ENCODE data around the gene RBFOX1.

Gene RBFOX1

DNA sequence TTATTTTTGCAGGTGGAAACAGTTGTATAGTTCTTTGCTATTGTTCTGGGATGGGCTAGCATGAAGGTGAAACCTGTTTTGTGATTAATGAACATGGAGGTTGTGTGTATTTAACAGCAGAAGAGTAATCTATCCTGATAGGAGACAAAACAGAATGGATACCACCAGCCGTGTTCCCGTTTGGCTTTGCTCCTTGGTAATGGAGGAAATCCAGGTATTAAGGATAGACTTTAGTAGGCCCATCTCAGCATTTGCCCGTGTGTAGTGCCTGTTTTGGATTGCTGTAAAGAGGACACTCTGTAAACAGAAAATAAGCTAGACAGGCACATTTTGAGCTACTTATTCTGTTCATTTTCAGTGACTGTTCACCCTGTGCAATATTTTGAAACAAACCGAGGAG, 215.1 kb downstream of the RBFOX1 start:
- peaks cover 16% of the 10 kb centered on the region for H3K9me3 Mint-ChIP-seq
- H3K27me3 Mint-ChIP-seq (ENCODE audit: low read depth) = no peaks in the 10 kb centered on the region
- no peak overlapping the region for H3K4me3 Mint-ChIP-seq
- no peaks in the 10 kb centered on the region for H3K4me1 Mint-ChIP-seq (ENCODE audit: low read depth)
- H3K36me3 Mint-ChIP-seq (ENCODE audit: low read depth) = no peaks in the 10 kb centered on the region
- no peak overlapping the region for H3K27ac Mint-ChIP-seq

GRCh38 chr16:7548796-7549318, 216.2 kb downstream of the RBFOX1 start:
- H3K27me3 Mint-ChIP-seq (ENCODE audit: low read depth) = no peaks in the 10 kb centered on the region
- no peaks in the 10 kb centered on the region for H3K4me1 Mint-ChIP-seq (ENCODE audit: low read depth)
- H3K9me3 Mint-ChIP-seq = peaks cover 16% of the 10 kb centered on the region
- H3K27ac Mint-ChIP-seq = no peak overlapping the region
- no peak overlapping the region for H3K4me3 Mint-ChIP-seq
- no peaks in the 10 kb centered on the region for H3K36me3 Mint-ChIP-seq (ENCODE audit: low read depth)

DNA sequence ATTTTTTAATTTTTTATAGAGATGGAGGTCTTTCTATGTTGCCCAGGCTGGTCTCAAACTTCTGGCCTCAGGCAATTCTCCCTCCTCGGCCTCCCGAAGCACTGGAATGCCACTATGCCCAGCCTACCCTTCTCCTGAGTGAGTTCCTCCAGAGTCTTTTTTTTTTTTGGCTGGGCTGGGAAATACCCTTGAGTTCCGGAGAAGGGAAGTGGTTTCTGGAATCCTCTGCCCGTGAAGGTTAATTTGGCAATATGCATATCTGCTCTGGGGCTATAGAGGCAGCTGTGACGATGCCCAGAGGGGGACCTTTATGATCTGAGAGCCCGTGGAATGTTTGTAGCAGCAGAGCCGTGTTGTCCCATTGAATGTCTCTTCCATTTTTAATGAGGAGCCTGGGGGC, 217.5 kb downstream of the RBFOX1 start:
- no peaks in the 10 kb centered on the region for H3K27me3 Mint-ChIP-seq (ENCODE audit: low read depth)
- no peak overlapping the region for H3K27ac Mint-ChIP-seq
- no peaks in the 10 kb centered on the region for H3K36me3 Mint-ChIP-seq (ENCODE audit: low read depth)
- no peaks in the 10 kb centered on the region for H3K4me1 Mint-ChIP-seq (ENCODE audit: low read depth)
- H3K9me3 Mint-ChIP-seq = peaks cover 18% of the 10 kb centered on the region
- no peak overlapping the region for H3K4me3 Mint-ChIP-seq

GRCh38 chr16:7555459-7555858, 222.8 kb downstream of the RBFOX1 start:
- Mint-ChIP-seq H3K27me3 (ENCODE audit: low read depth) (no peaks in the 10 kb centered on the region), H3K4me1 (ENCODE audit: low read depth) (no peaks in the 10 kb centered on the region), H3K36me3 (ENCODE audit: low read depth) (no peaks in the 10 kb centered on the region), H3K4me3 (no peak overlapping the region), H3K27ac (no peak overlapping the region), H3K9me3 (peaks cover 20% of the 10 kb centered on the region)

DNA sequence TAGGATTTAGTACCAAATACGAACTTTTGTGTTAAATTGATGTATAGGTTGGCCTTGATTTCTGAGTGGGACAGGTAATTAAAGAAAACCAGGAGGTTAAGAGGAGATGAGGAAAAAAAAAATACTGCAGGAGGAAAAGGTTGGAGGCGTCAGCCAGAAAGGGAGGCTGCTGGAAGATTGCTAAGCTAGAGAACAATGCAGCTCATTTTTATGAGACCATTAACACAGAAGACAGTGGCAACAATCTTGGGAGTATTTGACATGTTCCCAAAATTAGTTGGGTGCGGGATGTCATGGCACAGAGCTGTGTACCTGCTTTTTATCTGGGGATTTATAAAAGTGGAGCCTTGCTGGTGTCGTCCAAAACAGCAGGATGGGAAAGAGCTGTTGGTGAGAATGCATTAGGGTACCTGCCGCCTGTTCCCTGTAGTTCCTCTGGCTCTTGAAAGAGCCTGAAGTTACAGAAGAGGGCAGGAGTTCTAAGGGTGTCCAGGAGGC, 229.3 kb downstream of the RBFOX1 start:
- no peaks in the 10 kb centered on the region for H3K27me3 Mint-ChIP-seq (ENCODE audit: low read depth)
- H3K27ac Mint-ChIP-seq = no peak overlapping the region
- H3K9me3 Mint-ChIP-seq = peaks cover 26% of the 10 kb centered on the region
- no peak overlapping the region for H3K4me3 Mint-ChIP-seq
- no peaks in the 10 kb centered on the region for H3K36me3 Mint-ChIP-seq (ENCODE audit: low read depth)
- H3K4me1 Mint-ChIP-seq (ENCODE audit: low read depth) = no peaks in the 10 kb centered on the region

DNA sequence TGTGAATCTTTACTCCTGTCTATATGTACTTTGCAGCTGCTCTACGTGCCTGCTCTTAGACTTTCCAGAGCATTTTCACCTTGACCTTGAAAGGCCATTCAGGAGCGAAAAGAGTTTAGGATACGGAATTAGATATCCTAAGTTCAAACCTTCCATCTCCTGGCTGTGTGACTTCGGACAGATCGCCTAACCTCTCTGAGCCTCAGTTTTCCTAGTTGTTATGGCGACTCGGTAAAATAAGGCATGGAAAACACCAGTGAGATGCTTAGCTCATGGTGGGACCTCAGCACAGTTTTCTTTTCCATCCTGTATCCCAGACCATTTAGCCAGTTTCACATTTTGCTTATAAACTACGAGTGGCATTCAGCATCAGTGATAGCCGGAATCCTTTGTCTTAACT, 233.7 kb downstream of the RBFOX1 start:
- H3K4me1 Mint-ChIP-seq (ENCODE audit: low read depth) = no peaks in the 10 kb centered on the region
- no peak overlapping the region for H3K27ac Mint-ChIP-seq
- no peak overlapping the region for H3K4me3 Mint-ChIP-seq
- H3K9me3 Mint-ChIP-seq = peaks cover 35% of the 10 kb centered on the region
- H3K36me3 Mint-ChIP-seq (ENCODE audit: low read depth) = no peaks in the 10 kb centered on the region
- no peaks in the 10 kb centered on the region for H3K27me3 Mint-ChIP-seq (ENCODE audit: low read depth)

DNA sequence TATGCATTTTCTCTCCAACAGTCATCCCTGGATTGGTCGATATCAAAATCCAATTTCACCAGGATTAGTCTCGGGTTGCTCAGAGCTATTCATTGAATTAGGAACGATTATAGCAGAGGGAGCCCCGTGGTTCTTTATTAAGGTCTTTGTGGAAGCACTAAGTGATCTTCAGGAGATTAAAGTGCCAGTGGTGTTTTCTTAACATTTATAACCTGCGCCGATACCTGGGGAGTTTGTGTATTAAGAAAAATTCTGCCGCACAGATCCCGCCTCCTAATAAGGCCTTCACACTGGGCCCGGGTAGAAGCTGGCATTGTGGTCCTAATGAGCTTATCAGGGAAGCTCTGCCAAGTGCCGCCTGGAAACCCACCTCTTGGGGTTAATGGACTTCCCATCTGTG, 238.7 kb downstream of the RBFOX1 start:
- Mint-ChIP-seq H3K4me1 (ENCODE audit: low read depth) (no peaks in the 10 kb centered on the region), H3K36me3 (ENCODE audit: low read depth) (no peaks in the 10 kb centered on the region), H3K27ac (no peak overlapping the region), H3K9me3 (peaks cover 39% of the 10 kb centered on the region), H3K4me3 (no peak overlapping the region), H3K27me3 (ENCODE audit: low read depth) (no peaks in the 10 kb centered on the region)

GRCh38 chr16:7577588-7577987, 244.9 kb downstream of the RBFOX1 start:
- H3K27me3 Mint-ChIP-seq (ENCODE audit: low read depth) = no peaks in the 10 kb centered on the region
- no peak overlapping the region for H3K4me3 Mint-ChIP-seq
- H3K36me3 Mint-ChIP-seq (ENCODE audit: low read depth) = no peaks in the 10 kb centered on the region
- peaks cover 40% of the 10 kb centered on the region for H3K9me3 Mint-ChIP-seq
- H3K4me1 Mint-ChIP-seq (ENCODE audit: low read depth) = no peaks in the 10 kb centered on the region
- no peak overlapping the region for H3K27ac Mint-ChIP-seq

GRCh38 chr16:7579454-7579853, 246.8 kb downstream of the RBFOX1 start:
- Mint-ChIP-seq H3K9me3 (peaks cover 38% of the 10 kb centered on the region), H3K4me3 (no peak overlapping the region), H3K27ac (no peak overlapping the region), H3K36me3 (ENCODE audit: low read depth) (no peaks in the 10 kb centered on the region), H3K27me3 (ENCODE audit: low read depth) (no peaks in the 10 kb centered on the region), H3K4me1 (ENCODE audit: low read depth) (no peaks in the 10 kb centered on the region)

DNA sequence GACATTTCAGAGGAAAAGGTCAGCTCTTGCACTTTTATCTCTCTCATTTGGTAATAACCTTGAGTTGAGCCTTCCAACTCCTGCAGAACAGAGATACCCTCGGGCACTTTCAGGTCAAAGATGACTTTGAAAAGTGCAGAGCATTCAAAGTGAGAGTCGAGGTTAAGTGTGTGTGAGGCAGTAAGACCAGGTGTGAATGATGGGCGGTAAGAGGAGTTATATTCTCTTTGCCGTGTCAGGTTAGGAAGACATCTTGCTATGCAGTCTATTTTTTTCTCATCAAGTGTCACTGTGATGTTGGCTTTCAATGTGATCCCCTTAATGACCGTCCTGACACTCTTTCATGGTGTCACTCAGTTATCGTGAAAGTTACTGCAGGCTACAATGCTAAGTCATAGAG, 248.5 kb downstream of the RBFOX1 start:
- Mint-ChIP-seq H3K9me3 (peaks cover 39% of the 10 kb centered on the region), H3K27ac (no peak overlapping the region), H3K4me1 (ENCODE audit: low read depth) (no peaks in the 10 kb centered on the region), H3K27me3 (ENCODE audit: low read depth) (no peaks in the 10 kb centered on the region), H3K36me3 (ENCODE audit: low read depth) (no peaks in the 10 kb centered on the region), H3K4me3 (no peak overlapping the region)

GRCh38 chr16:7583396-7583795, 250.8 kb downstream of the RBFOX1 start:
- H3K4me3 Mint-ChIP-seq = no peak overlapping the region
- H3K4me1 Mint-ChIP-seq (ENCODE audit: low read depth) = no peaks in the 10 kb centered on the region
- H3K36me3 Mint-ChIP-seq (ENCODE audit: low read depth) = no peaks in the 10 kb centered on the region
- H3K9me3 Mint-ChIP-seq = peaks cover 35% of the 10 kb centered on the region
- no peak overlapping the region for H3K27ac Mint-ChIP-seq
- H3K27me3 Mint-ChIP-seq (ENCODE audit: low read depth) = no peaks in the 10 kb centered on the region

- Mint-ChIP-seq H3K36me3 (ENCODE audit: low read depth) (no peaks in the 10 kb centered on the region), H3K4me1 (ENCODE audit: low read depth) (no peaks in the 10 kb centered on the region), H3K27me3 (ENCODE audit: low read depth) (no peaks in the 10 kb centered on the region), H3K9me3 (peaks cover 34% of the 10 kb centered on the region), H3K27ac (no peak overlapping the region), H3K4me3 (no peak overlapping the region)
Observed at GRCh38 chr16:7584561-7584960, 251.9 kb downstream of the RBFOX1 start.

DNA sequence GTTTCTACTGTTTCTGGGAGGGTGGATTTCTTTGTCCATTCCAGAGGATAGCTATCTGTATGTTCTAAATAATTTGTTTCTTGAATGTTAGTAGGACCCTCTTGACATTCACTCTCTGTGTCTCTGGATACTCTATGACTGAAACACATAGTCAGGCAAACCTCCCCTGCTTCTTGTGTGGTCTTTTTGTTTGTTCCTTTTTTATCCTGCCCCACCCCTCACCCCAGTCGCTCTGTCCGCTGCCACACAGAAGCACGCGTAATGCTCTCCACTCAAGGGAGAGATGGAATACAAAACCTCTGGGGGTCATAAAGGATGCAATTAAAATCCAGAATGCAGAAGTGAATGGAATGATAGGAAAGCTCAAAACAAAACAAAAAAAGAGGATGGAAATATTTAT, 253.1 kb downstream of the RBFOX1 start:
- Mint-ChIP-seq H3K27ac (no peak overlapping the region), H3K27me3 (ENCODE audit: low read depth) (no peaks in the 10 kb centered on the region), H3K9me3 (peaks cover 29% of the 10 kb centered on the region), H3K4me1 (ENCODE audit: low read depth) (no peaks in the 10 kb centered on the region), H3K36me3 (ENCODE audit: low read depth) (no peaks in the 10 kb centered on the region), H3K4me3 (no peak overlapping the region)

DNA sequence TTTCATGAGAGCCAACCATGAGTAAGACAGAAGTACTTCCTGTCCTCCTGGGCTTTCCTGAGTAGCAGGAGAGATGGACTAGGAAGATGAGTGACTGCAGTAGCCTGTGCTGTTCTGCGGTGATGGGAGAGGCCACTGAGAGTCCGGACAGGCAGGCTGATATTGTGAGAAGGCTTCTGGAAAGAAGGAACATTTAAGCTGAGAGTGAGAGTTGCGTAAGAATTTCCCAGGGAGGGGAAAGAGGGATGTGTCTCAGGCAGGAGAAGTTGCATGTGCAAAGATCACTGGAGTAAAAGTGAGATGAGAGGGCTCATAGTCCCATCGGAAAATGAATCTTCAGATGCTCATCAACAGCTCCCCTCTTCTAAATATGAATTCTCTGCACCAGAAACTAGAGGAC, 258.3 kb downstream of the RBFOX1 start:
- H3K4me3 Mint-ChIP-seq = no peak overlapping the region
- H3K9me3 Mint-ChIP-seq = peaks cover 29% of the 10 kb centered on the region
- no peaks in the 10 kb centered on the region for H3K36me3 Mint-ChIP-seq (ENCODE audit: low read depth)
- H3K27me3 Mint-ChIP-seq (ENCODE audit: low read depth) = no peaks in the 10 kb centered on the region
- H3K4me1 Mint-ChIP-seq (ENCODE audit: low read depth) = no peaks in the 10 kb centered on the region
- no peak overlapping the region for H3K27ac Mint-ChIP-seq

DNA sequence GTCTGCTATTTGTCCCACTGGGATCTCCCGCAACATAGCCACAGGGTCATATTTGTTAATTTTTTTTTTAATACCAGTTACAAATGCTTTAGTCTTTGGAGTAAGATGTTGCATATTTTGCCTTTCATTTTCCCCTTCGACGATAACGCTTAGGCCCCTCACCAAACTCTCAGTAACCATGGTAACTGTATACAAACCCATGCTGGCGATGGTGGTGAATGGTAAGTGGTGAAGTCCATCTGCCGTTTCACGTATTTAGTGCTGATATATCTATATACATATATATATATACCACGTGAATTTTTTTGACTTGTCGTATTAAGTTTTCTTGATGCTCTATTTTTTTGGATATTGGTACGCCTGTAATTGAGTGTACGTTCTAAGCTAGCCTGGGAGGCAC, 263.7 kb downstream of the RBFOX1 start:
- H3K36me3 Mint-ChIP-seq (ENCODE audit: low read depth) = no peaks in the 10 kb centered on the region
- no peak overlapping the region for H3K4me3 Mint-ChIP-seq
- no peaks in the 10 kb centered on the region for H3K27me3 Mint-ChIP-seq (ENCODE audit: low read depth)
- no peaks in the 10 kb centered on the region for H3K4me1 Mint-ChIP-seq (ENCODE audit: low read depth)
- peaks cover 33% of the 10 kb centered on the region for H3K9me3 Mint-ChIP-seq
- H3K27ac Mint-ChIP-seq = no peak overlapping the region

DNA sequence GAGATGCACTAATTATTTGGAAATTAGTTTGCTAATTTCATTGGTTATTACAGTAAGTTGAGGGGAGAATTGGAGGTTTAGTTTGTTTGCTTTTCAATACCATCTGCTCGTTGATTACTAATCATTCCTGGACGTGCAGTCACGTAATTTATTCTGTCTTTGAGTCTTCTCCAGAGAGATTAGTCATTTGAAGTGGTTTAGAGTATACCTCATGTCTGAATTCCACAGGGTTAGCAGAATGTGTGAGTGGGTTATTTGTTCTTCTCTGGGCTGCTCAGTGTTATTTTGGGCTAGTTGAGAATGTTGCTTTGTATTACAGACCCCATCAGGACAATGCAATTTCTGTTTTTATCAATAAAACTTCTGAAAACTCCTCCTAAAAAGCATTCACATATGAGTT, 265.0 kb downstream of the RBFOX1 start:
- Mint-ChIP-seq H3K27me3 (ENCODE audit: low read depth) (no peaks in the 10 kb centered on the region), H3K4me3 (no peak overlapping the region), H3K4me1 (ENCODE audit: low read depth) (no peaks in the 10 kb centered on the region), H3K27ac (no peak overlapping the region), H3K9me3 (peaks cover 31% of the 10 kb centered on the region), H3K36me3 (ENCODE audit: low read depth) (no peaks in the 10 kb centered on the region)

Measured in T-helper 1 cell treated with Interleukin-12 subunit alpha and Interleukin-12 subunit beta and Interleukin-4 antibody, amounts not matched to agents 30 μg/mL and 1 μg/mL, for 36 hours (primary cell).